HL-60 (cell line): Measurements from ENCODE around the gene AMZ2.
"Not testable (repeated sequence)": the region's sequence is repeated elsewhere in the genome, so short reads cannot be mapped to it uniquely, and the experiment has no call there.

Experiments used
- CTCF ChIP-seq: IDR thresholded peaks from one replicate; pipeline ENCODE4 v1.5.1; 2011; ENCODE audit warnings: low read length, control low read depth, inconsistent platforms; ENCODE audit not compliant: insufficient read depth
- TF ChIP-seq, protein P1 (sequence below): IDR thresholded peaks from 2 replicates; pipeline ENCODE4 v1.6.1; 2012; ENCODE audit warnings: low read depth; ENCODE audit not compliant: insufficient replicate concordance

GRCh38 chr17:68256701-68257100 lies 8.9 kb downstream of the AMZ2 start:
- TF ChIP-seq CTCF = not testable (repeated sequence)
- TF ChIP-seq, protein P1, sequence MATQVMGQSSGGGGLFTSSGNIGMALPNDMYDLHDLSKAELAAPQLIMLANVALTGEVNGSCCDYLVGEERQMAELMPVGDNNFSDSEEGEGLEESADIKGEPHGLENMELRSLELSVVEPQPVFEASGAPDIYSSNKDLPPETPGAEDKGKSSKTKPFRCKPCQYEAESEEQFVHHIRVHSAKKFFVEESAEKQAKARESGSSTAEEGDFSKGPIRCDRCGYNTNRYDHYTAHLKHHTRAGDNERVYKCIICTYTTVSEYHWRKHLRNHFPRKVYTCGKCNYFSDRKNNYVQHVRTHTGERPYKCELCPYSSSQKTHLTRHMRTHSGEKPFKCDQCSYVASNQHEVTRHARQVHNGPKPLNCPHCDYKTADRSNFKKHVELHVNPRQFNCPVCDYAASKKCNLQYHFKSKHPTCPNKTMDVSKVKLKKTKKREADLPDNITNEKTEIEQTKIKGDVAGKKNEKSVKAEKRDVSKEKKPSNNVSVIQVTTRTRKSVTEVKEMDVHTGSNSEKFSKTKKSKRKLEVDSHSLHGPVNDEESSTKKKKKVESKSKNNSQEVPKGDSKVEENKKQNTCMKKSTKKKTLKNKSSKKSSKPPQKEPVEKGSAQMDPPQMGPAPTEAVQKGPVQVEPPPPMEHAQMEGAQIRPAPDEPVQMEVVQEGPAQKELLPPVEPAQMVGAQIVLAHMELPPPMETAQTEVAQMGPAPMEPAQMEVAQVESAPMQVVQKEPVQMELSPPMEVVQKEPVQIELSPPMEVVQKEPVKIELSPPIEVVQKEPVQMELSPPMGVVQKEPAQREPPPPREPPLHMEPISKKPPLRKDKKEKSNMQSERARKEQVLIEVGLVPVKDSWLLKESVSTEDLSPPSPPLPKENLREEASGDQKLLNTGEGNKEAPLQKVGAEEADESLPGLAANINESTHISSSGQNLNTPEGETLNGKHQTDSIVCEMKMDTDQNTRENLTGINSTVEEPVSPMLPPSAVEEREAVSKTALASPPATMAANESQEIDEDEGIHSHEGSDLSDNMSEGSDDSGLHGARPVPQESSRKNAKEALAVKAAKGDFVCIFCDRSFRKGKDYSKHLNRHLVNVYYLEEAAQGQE = not testable (repeated sequence)
